CD14-positive monocyte (primary cell): Measurements from ENCODE around the gene AGTPBP1. TPM values are rescaled to one million over a fixed set of nuclear protein-coding genes. Genes with fewer than 3 reads are reported as not detected.

Experiments
- DNase-seq, 3 donors: peaks; one replicate each; pipeline ENCODE4 v3.0.0-alpha.2; 2011 to 2022
- H2AFZ ChIP-seq: 2 replicates; pipeline ENCODE4 v1.6.0; 2012; ENCODE audit warnings: mild to moderate bottlenecking, low read depth, low read length, inconsistent platforms; ENCODE audit not compliant: insufficient read depth, poor library complexity, severe bottlenecking
- H3K27ac ChIP-seq, 2 donors: 1 replicate in 1 of 2; 2 replicates in 1 of 2; pipeline ENCODE4 v1.5.1; 2012 to 2013; ENCODE audit warnings: low read length in 2 of 2, control low read depth in 1 of 2, inconsistent platforms in 1 of 2, low read depth in 1 of 2, mild to moderate bottlenecking in 1 of 2
- H3K27me3 ChIP-seq, 2 donors: one replicate each; pipeline versions ENCODE4 v1.6.0 to v1.6.1; 2011 to 2013; ENCODE audit warnings: low read length in 2 of 2; ENCODE audit not compliant: control insufficient read depth in 2 of 2, insufficient read depth in 2 of 2
- H3K36me3 ChIP-seq, 2 donors: replicated peaks in 1 of 2; 1 replicate in 1 of 2; 2 replicates in 1 of 2; pipeline versions ENCODE4 v1.5.1 to v1.6.1; 2012 to 2013; ENCODE audit warnings: low read length in 2 of 2, control low read depth in 1 of 2, inconsistent platforms in 1 of 2, mild to moderate bottlenecking in 1 of 2; ENCODE audit not compliant: insufficient read depth in 2 of 2, control insufficient read depth in 1 of 2
- H3K4me1 ChIP-seq, 2 donors: 1 replicate in 1 of 2; 2 replicates in 1 of 2; pipeline versions ENCODE4 v1.5.1 to v1.6.1; 2012 to 2013; ENCODE audit warnings: low read length in 2 of 2, control low read depth in 1 of 2, inconsistent platforms in 1 of 2, mild to moderate bottlenecking in 1 of 2, moderate library complexity in 1 of 2; ENCODE audit not compliant: insufficient read depth in 2 of 2, control insufficient read depth in 1 of 2
- H3K4me2 ChIP-seq: replicated peaks from 2 replicates; pipeline ENCODE3; 2012; ENCODE audit warnings: low read length, moderate library complexity, mild to moderate bottlenecking; ENCODE audit not compliant: poor library complexity, severe bottlenecking; ENCODE audit errors: extremely low read depth
- H3K4me3 ChIP-seq, 3 experiments: fragments of 200-600 bp in 1 of 3; sonication (generic) in 1 of 3; replicated peaks in 1 of 3; 1 replicate in 2 of 3; 2 replicates in 1 of 3; pipeline ENCODE4 v1.5.1; 2011 to 2013; ENCODE audit warnings: low read length in 3 of 3, mild to moderate bottlenecking in 3 of 3, control low read depth in 2 of 3, low read depth in 2 of 3, inconsistent platforms in 1 of 3, moderate library complexity in 1 of 3
- H3K79me2 ChIP-seq: 2 replicates; pipeline ENCODE4 v1.6.0; 2012; ENCODE audit warnings: mild to moderate bottlenecking, control low read depth, inconsistent platforms, low read length, moderate library complexity; ENCODE audit not compliant: insufficient read depth
- H3K9ac ChIP-seq: 2 replicates; pipeline ENCODE4 v1.6.0; 2017; ENCODE audit warnings: low read length, mild to moderate bottlenecking; ENCODE audit not compliant: insufficient read depth, poor library complexity, severe bottlenecking
- H3K9me3 ChIP-seq, 2 donors: replicated peaks in 1 of 2; 1 replicate in 1 of 2; 2 replicates in 1 of 2; pipeline versions ENCODE4 v1.5.1 to v1.6.1; 2012 to 2013; ENCODE audit warnings: low read length in 2 of 2, control low read depth in 1 of 2; ENCODE audit not compliant: control insufficient read depth in 1 of 2, insufficient read depth in 1 of 2
- H4K20me1 ChIP-seq: 2 replicates; pipeline ENCODE4 v1.6.0; 2012; ENCODE audit warnings: mild to moderate bottlenecking, low read length, control low read depth, moderate library complexity; ENCODE audit not compliant: insufficient read depth
- H3K27ac Mint-ChIP-seq, 7 donors: one replicate each; pipeline ENCODE4 v1.8.0; 2020; ENCODE audit warnings: mild to moderate bottlenecking in 7 of 7, mixed read lengths in 7 of 7, moderate library complexity in 6 of 7, inconsistent platforms in 2 of 7
- H3K27me3 Mint-ChIP-seq, 3 donors: one replicate each; pipeline ENCODE4 v1.8.0; 2021 to 2022; ENCODE audit warnings: low read depth in 3 of 3, mild to moderate bottlenecking in 3 of 3, mixed read lengths in 3 of 3, moderate library complexity in 3 of 3, inconsistent platforms in 1 of 3
- H3K36me3 Mint-ChIP-seq, 2 donors: one replicate each; pipeline ENCODE4 v1.8.0; 2020; ENCODE audit warnings: mixed read lengths in 2 of 2, inconsistent platforms in 1 of 2, mild to moderate bottlenecking in 1 of 2
- H3K4me1 Mint-ChIP-seq: one replicate; pipeline ENCODE4 v1.8.0; 2020; ENCODE audit warnings: mild to moderate bottlenecking, mixed read lengths
- H3K4me3 Mint-ChIP-seq, 2 donors: one replicate each; pipeline ENCODE4 v1.8.0; 2020; ENCODE audit warnings: mild to moderate bottlenecking in 2 of 2, mixed read lengths in 2 of 2, moderate library complexity in 1 of 2
- H3K9me3 Mint-ChIP-seq, 7 donors: one replicate each; pipeline ENCODE4 v1.8.0; 2020 to 2022; ENCODE audit warnings: mixed read lengths in 7 of 7, mild to moderate bottlenecking in 6 of 7, moderate library complexity in 6 of 7, inconsistent platforms in 2 of 7
- CTCF ChIP-seq: fragments of 200-600 bp; IDR thresholded peaks from one replicate; pipeline ENCODE4 v1.8.0; 2022; ENCODE audit warnings: antibody characterized with exemption, mild to moderate bottlenecking
- WGBS: methylation state at CpG from one replicate; pipeline ENCODE4 v1.1.5; 2013; ENCODE audit warnings: missing lambda C conversion rate; ENCODE audit not compliant: insufficient coverage; 5-methylcytosine and 5-hydroxymethylcytosine counted together
- intact Hi-C, 2 donors: fragments of 100-400 bp; cut with micrococcal nuclease; formaldehyde crosslinking; loops; one replicate each; pipeline versions ENCODE4 v1.15.0 to v1.15.1; 2023
- polyA plus RNA-seq, 3 donors: library from polyadenylated mRNA; depleted of rRNA in 1 of 3; unstranded in 2 of 3; stranded (reverse) in 1 of 3; fragments of 300-500 nt in 2 of 3; fragments of >200 nt in 1 of 3; fragmentation: Illumina TruSeq in 2 of 3; gene quantifications; 1 replicate in 2 of 3; 2 replicates in 1 of 3; pipeline ENCODE4 v1.2.3, GENCODE V29; 2012 to 2021

Gene AGTPBP1
- polyA plus RNA-seq, 3 donors: 55.6 to 90.3 (median 77.0) TPM

DNA sequence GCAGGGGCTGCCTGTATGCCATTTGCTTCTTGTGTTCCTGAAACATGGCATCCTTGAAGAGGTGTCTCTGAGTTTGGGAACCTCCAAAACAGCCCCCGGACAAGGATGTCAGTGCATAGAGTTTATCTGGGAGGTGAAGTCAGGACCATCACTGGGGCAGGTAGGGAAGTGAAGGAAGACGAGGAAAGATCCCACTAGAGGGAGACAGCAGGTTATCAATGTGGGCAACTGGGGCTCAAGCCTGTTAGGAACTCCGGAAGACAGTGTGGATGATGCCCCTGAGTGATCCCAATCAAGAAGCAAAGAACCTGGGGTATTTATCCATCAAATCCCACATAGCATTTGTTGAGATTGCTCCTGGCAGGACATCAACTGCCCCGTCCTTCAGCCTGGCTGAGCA is 233.1 kb downstream of the AGTPBP1 start:
- Histone ChIP-seq H3K4me1 (no peaks in the 10 kb centered on the region), H3K27me3 (no peaks in the 10 kb centered on the region), H4K20me1 (no peaks in the 10 kb centered on the region), H2AFZ (no peak overlapping the region), H3K79me2 (no peaks in the 10 kb centered on the region), H3K9me3 (no peaks in the 10 kb centered on the region), H3K27ac (no peak overlapping the region), H3K4me3 (no peak overlapping the region), H3K4me2 (no peak overlapping the region), H3K36me3 (no peaks in the 10 kb centered on the region), H3K9ac (no peak overlapping the region)
- H3K36me3 Mint-ChIP-seq: no peaks in the 10 kb centered on the region
- no peak overlapping the region for H3K4me3 Mint-ChIP-seq
- no peak for TF ChIP-seq CTCF
- H3K27ac Mint-ChIP-seq: no peak overlapping the region
- peaks cover 5 to 16% (median 8%) of the 10 kb centered on the region in 3 donors for H3K27me3 Mint-ChIP-seq
- H3K4me1 Mint-ChIP-seq: no peaks in the 10 kb centered on the region
- intact Hi-C loops: no loop called here
- no peak for DNase-seq
- peaks cover 0 to 2% (median 0%) of the 10 kb centered on the region in 7 donors for H3K9me3 Mint-ChIP-seq
- 92% methylated on average over 3 of the region's 4 CpGs for whole genome bisulfite sequencing

DNA sequence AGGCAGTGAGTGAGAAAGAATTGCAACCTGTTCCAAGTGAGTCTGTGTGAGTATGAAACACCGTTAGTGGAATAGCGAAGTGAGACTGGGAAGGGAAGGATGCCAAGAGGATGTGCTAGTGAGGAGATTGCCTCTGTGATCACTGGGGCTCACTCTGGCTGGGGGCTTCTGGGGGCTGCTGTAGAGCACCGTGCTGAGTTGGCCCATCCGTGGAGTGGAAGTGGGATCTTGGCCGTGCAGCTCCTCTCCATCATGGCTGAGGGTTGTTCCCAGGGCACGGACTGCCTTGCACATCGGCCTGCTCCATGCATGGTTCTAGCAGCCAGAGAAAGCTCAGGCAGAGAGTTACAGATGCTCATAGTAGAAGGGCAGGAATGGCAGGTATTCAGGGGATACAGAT is 236.1 kb downstream of the AGTPBP1 start:
- TF ChIP-seq CTCF: no peak
- H3K4me1 Mint-ChIP-seq: peaks cover 1% of the 10 kb centered on the region
- Histone ChIP-seq H3K4me1 (no peaks in the 10 kb centered on the region), H3K9me3 (no peaks in the 10 kb centered on the region), H4K20me1 (no peaks in the 10 kb centered on the region), H3K27ac (no peak overlapping the region), H3K27me3 (no peaks in the 10 kb centered on the region), H3K79me2 (no peaks in the 10 kb centered on the region), H3K4me2 (no peak overlapping the region), H2AFZ (no peak overlapping the region), H3K4me3 (no peak overlapping the region), H3K36me3 (no peaks in the 10 kb centered on the region), H3K9ac (no peak overlapping the region)
- WGBS: 83% methylated on average over 5 of the region's 7 CpGs
- DNase-seq: no peak
- H3K4me3 Mint-ChIP-seq: no peak overlapping the region
- H3K9me3 Mint-ChIP-seq: peaks cover 0 to 3% (median 0%) of the 10 kb centered on the region in 7 donors
- H3K27ac Mint-ChIP-seq: no peak overlapping the region
- H3K36me3 Mint-ChIP-seq: no peaks in the 10 kb centered on the region
- intact Hi-C loops: no loop called here
- peaks cover 1 to 15% (median 4%) of the 10 kb centered on the region in 3 donors for H3K27me3 Mint-ChIP-seq
